Left cardiac atrium (tissue), 4 donors: ENCODE data around the gene OR2H1. TPM values are rescaled to one million over a fixed set of nuclear protein-coding genes. Genes with fewer than 3 reads are reported as not detected.

Experiments used
- ATAC-seq, 2 donors: fragments of 200-7000 bp; cut with Tn5 transposase; one replicate each; pipeline ENCODE4 v1.9.1; 2020; ENCODE audit warnings: mild to moderate bottlenecking in 2 of 2, moderate library complexity in 2 of 2
- DNase-seq: peaks from one replicate; pipeline ENCODE4 v3.0.0-alpha.2; 2020
- intact Hi-C, 2 donors: fragments of 100-400 bp; cut with DNase I; formaldehyde crosslinking; loops; one replicate each; pipeline versions ENCODE4 v1.14.1 to v1.15.1; 2022 to 2023
- total RNA-seq, 2 donors: library from RNA; stranded (reverse); fragmentation: NEBNext Ultra II Directional; extraction: Animal tissue kit (Norgen Biotek cat#: 25700); gene quantifications; one replicate each; pipeline ENCODE4 v1.2.1, GENCODE V29; 2021
- donor health status: DM: no; HTN: yes; CAD: no.
- donor health status: DM: no; HTN: yes; CAD: no; lungs with severe emphysema.
- donor health status: DM: yes; HTN: yes; CAD: no.
- donor health status: Dilated cardiomyopathy.

OR2H1 gene
- total RNA-seq, 2 donors from 2014 or later: not detected

DNA sequence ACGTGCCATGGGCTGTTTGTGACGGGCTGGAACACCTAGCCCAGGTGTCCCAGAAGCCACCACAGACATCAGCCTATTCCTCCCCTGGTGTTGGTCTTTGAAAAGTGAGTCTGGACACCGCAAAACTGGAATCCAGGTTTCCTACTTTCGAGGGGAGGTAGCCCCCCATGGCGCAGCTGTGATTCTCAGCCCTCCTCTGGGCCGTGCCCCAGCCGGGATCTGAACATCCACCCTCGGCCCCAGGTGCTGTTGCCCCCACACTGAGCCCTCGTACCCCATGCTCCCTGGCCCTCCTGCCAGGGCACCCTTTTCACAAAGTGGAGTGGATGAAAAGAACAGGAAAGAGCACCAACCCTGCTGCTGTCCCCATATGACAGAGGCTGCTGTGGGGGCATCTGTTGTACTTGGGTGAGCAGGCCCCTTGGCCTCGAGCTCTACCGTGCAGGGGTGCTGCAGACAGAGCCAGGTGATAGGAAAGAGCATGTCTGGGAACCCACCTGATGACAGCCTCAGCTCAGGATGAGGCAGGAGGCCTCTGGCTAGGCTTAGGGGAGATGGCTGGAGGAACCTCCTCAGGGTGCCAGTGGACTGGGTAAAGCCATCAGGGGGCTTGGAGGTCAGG, 49.6 kb downstream of the OR2H1 start:
- DNase-seq (no peak), ATAC-seq (no peak)
- intact Hi-C loops: no loop called here

DNA sequence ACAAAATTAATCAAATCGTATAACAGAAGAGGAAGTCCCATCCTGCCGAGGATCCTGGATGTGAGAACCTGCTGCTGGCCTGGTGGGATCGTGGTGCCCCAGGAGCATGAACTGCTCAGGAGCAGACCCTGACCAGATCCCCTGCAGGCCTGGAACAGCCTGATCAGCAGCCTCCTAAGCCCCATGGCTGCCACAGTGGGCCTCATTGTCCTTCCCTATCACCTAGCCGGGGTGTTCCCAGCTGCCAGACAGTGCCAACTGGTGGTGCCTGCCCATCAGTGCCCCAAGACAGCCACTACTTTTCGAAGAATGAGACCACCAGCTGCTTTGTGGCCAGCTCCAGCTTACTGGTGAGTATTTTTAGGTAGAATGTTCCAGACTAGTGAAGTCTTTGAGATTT, 50.4 kb downstream of the OR2H1 start:
- intact Hi-C loops: no loop called here
- ATAC-seq (no peak), DNase-seq (no peak)

DNA sequence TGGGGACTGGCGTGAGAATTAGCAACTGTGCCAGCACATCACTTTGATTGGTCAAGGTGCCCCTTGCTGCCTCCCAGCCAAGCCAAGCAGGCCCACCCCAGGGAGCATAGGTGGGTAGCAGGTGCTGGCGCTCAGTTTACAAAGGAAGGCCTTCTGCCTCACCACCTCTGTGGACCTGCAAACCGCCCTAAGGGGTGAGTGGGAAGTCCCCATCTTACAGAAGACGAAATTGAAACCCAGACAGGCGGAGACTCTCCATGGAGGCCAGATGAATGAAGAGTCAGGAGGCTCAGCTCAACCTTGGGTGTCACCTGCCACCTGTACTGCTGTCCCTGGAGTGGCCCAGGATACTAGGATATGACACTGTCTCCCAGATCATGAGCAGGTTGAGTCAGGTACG, 52.3 kb downstream of the OR2H1 start:
- no peak for DNase-seq
- intact Hi-C loops: no loop called here
- no peak for ATAC-seq

DNA sequence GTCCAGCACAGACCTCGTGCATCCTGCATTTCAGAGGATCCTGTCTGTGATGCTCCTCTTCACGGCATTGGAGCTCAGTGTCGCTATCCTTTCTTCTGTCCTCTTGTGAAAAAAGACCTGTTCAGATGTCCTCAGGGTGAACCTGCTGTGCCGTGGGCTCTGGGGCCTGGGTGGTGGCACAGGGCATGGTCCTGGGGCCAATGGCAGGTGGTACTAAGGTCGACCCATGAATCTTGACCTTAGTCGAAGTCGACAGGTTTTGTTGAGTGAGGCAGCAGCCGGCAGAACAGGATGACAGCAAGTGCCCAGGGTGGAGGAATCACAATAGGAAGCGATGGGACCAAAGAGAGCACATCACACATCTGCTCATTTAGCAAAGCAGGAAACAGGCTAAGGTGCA, 52.8 kb downstream of the OR2H1 start:
- intact Hi-C loops: no loop called here
- DNase-seq (no peak), ATAC-seq (no peak)

DNA sequence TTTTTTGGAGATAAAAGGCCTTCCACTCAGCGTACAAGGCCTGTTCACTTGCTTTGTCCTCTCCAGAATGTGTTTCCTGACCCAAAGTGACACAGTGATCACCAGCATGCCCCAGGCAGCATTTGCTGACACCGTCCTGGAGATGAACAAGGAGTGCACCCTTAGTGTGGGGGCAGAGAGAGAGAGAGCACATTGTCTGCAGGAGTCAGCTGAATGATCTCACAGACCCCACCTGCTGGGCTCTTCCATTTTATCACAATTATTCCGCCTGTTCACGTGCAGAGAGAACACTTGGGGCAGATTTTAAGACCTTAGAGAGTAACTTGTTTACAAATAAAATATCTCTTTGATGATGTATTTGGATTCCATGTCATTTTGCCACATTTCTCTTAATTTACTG, 53.2 kb downstream of the OR2H1 start:
- intact Hi-C loops: no loop called here
- DNase-seq: no peak
- no peak for ATAC-seq

DNA sequence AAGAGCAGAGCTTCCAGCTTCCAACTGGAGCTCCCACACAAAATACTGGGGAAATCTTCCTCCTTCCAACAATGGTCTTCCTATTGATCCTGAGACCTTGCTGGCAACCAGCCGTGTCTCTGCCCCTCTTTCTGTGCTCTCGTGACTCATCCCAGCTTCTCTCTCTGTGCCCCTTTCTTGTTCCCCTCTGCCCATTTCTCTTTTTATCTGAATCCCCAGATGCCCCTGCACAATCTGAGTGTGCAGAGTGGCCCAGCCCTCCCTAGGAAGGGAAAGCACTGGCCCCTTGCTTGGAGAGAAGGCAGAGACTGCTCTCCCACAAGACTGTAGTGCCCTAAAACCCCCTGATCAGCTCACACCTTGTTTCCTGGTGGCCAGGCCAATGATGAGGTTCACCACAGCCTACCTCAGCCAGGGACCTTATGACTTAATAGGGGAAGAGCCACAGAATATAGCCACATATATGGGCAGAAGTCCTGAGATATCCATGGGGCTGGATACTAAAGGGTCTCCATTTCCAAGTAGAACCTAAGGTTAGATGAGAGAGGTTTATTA, 53.9 kb downstream of the OR2H1 start:
- intact Hi-C loops: no loop called here
- no peak for ATAC-seq

More for the DNA sequence above, 53.9 kb downstream of the OR2H1 start:
- DNase-seq: no peak

Other genes starting within 250 kb of the OR2H1 start
- not detected for gene OR14J1, start 155.5 kb upstream of the OR2H1 start, total RNA-seq
- gene OR5V1, start 88.3 kb upstream of the OR2H1 start, total RNA-seq: not detected
- gene OR12D3, start 81.9 kb upstream of the OR2H1 start, total RNA-seq: not detected
- not detected for gene OR12D2, start 61.5 kb upstream of the OR2H1 start, total RNA-seq
- not detected for gene OR12D1, start 42.2 kb upstream of the OR2H1 start, total RNA-seq
- gene OR10C1, start 17.8 kb upstream of the OR2H1 start, total RNA-seq: not detected
- gene OR11A1, start 84 bp upstream of the OR2H1 start, total RNA-seq: not detected
- gene MAS1L, start 30.8 kb downstream of the OR2H1 start, total RNA-seq: under 1 TPM in 1 of 2 donors, not detected in 1; 0.24 TPM
- not detected for gene UBD, start 102.6 kb downstream of the OR2H1 start, total RNA-seq
- gene OR2H2, start 128.0 kb downstream of the OR2H1 start, total RNA-seq: not detected
- 10 to 100 TPM; 22.4 to 32.7 TPM for gene GABBR1, start 176.0 kb downstream of the OR2H1 start, total RNA-seq
- gene MOG, start 199.9 kb downstream of the OR2H1 start, total RNA-seq: 1 to 10 TPM; 1.7 to 3.5 TPM
- gene ZFP57, start 224.0 kb downstream of the OR2H1 start, total RNA-seq: under 1 TPM; 0.24 to 0.50 TPM